Mesendoderm (in vitro differentiated cells): ENCODE data around the gene LRSAM1.

Experiments used
- DNase-seq: peaks from one replicate; pipeline ENCODE4 v3.0.0; 2013
- H2AK5ac ChIP-seq: 2 replicates; pipeline ENCODE4 v1.6.1; 2013; ENCODE audit warnings: low read length, inconsistent platforms
- H2BK120ac ChIP-seq: 2 replicates; pipeline ENCODE4 v1.6.1; 2013; ENCODE audit warnings: low read depth, mild to moderate bottlenecking, low read length, moderate library complexity, mixed read lengths
- H2BK15ac ChIP-seq: replicated peaks from 2 replicates; pipeline ENCODE4 v1.6.1; 2013; ENCODE audit warnings: low read depth, mild to moderate bottlenecking, moderate library complexity
- H2BK5ac ChIP-seq: 2 replicates; pipeline ENCODE4 v1.6.1; 2013; ENCODE audit warnings: low read length, inconsistent platforms
- H3K18ac ChIP-seq: 2 replicates; pipeline ENCODE4 v1.6.1; 2013; ENCODE audit warnings: mild to moderate bottlenecking, low read length, mixed read lengths
- H3K23ac ChIP-seq: one replicate; pipeline ENCODE4 v1.6.1; 2013; ENCODE audit warnings: low read length
- H3K27ac ChIP-seq: 2 replicates; pipeline ENCODE4 v1.5.1; 2013; ENCODE audit warnings: low read depth, mild to moderate bottlenecking, inconsistent platforms, low read length, moderate library complexity
- H3K27me3 ChIP-seq: 2 replicates; pipeline ENCODE4 v1.6.1; 2013; ENCODE audit warnings: low read length, control low read depth, mild to moderate bottlenecking, inconsistent platforms; ENCODE audit not compliant: insufficient read depth, poor library complexity
- H3K36me3 ChIP-seq: 2 replicates; pipeline ENCODE4 v1.6.1; 2013; ENCODE audit warnings: low read length, inconsistent platforms; ENCODE audit not compliant: control insufficient read depth, insufficient read depth
- H3K4ac ChIP-seq: one replicate; pipeline ENCODE4 v1.6.1; 2013; ENCODE audit warnings: low read depth, mild to moderate bottlenecking, low read length, moderate library complexity
- H3K4me1 ChIP-seq: 2 replicates; pipeline ENCODE4 v1.6.1; 2013; ENCODE audit warnings: low read depth, low read length, inconsistent platforms; ENCODE audit not compliant: control insufficient read depth
- H3K4me2 ChIP-seq: 2 replicates; pipeline ENCODE4 v1.6.1; 2013; ENCODE audit warnings: low read length
- H3K4me3 ChIP-seq: 2 replicates; pipeline ENCODE4 v1.5.1; 2013; ENCODE audit warnings: mild to moderate bottlenecking, low read length
- H3K56ac ChIP-seq: one replicate; pipeline ENCODE4 v1.6.1; 2013; ENCODE audit warnings: low read length
- H3K79me1 ChIP-seq: 2 replicates; pipeline ENCODE4 v1.6.1; 2013; ENCODE audit warnings: low read length, inconsistent platforms
- H3K79me2 ChIP-seq: 2 replicates; pipeline ENCODE4 v1.6.1; 2013; ENCODE audit warnings: mild to moderate bottlenecking, low read length; ENCODE audit not compliant: control insufficient read depth, insufficient read depth
- H3K9ac ChIP-seq: 2 replicates; pipeline ENCODE4 v1.6.1; 2013; ENCODE audit warnings: low read length, inconsistent platforms
- H4K5ac ChIP-seq: one replicate; pipeline ENCODE4 v1.6.1; 2013; ENCODE audit warnings: low read length
- H4K8ac ChIP-seq: one replicate; pipeline ENCODE4 v1.6.1; 2013; ENCODE audit warnings: low read depth, mild to moderate bottlenecking, control low read depth, low read length, moderate library complexity
- WGBS: extraction: QIAGEN DNeasy Blood & Tissue Kit; methylation state at CpG from one replicate; pipeline ENCODE4 v1.1.7; 2013; ENCODE audit warnings: low lambda C conversion rate, missing lambda C conversion rate; ENCODE audit not compliant: insufficient coverage; ENCODE audit errors: extremely low coverage; 5-methylcytosine and 5-hydroxymethylcytosine counted together

LRSAM1 gene

DNA sequence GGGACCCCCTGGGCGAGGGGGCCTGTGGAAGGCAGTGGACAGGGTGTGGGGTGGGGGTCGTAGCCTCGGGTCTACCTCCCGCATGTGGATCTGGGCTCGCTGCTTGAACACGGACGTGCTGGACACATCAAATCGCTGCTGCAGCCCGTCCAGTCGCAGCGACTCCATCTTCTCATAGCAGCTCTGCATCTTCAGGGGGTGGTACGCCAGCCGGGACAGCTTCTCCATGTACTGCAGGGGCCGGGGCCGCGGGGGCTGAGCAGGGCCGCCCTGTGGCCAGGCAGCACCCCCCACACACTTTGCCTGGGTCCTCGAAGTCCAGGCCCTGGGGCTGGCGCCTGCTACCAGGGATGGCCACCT is 57.6 kb downstream of the LRSAM1 start:
- Histone ChIP-seq H3K36me3 (peaks cover 2% of the 10 kb centered on the region), H3K4ac (no peak overlapping the region), H3K9ac (no peak overlapping the region), H3K4me1 (no peaks in the 10 kb centered on the region), H2BK15ac (no peak overlapping the region), H2AK5ac (no peak overlapping the region), H3K18ac (no peak overlapping the region), H3K4me2 (no peak overlapping the region), H3K4me3 (no peak overlapping the region), H3K23ac (no peak overlapping the region), H4K8ac (no peak overlapping the region), H2BK5ac (no peak overlapping the region), H3K79me2 (no peaks in the 10 kb centered on the region), H3K27ac (no peak overlapping the region), H2BK120ac (no peak overlapping the region), H3K27me3 (no peaks in the 10 kb centered on the region), H3K56ac (no peak overlapping the region), H3K79me1 (no peaks in the 10 kb centered on the region), H4K5ac (no peak overlapping the region)
- no CpG with 5 or more reads among the region's 19 CpGs for WGBS
- DNase-seq, result no peak

DNA sequence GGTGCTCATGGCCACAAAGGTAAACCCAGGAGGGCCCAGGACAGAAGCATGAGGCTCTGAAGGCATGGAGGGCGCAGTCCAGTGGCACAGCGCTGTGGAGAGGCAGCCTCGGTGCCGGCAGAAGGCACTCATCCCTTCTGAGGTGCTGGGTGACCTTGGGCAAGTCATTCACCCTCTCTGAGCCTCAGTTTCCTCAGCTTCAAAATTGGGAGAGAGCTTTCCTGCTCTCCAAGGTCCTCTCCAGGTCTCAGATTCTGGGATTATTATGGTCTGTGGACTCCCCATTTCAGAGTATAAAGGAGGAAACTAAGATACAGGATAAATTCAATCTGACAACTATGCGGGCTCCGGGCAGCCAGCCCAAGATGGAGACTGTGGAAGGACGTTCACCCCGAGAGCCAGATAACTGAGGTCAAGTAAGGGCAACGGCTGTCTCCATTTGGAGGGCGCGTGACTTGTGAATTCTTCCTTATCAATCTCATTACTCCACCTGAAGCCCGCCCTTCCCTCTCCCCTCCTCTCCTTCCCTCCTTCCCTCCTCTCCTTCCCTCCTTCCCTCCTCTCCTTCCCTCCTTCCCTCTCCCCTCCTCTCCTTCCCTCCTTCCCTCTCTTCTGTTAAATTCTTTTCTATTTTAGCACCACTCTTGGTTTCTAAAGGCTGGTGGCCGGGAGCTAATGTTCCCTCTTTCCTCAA is 58.1 kb downstream of the LRSAM1 start:
- Histone ChIP-seq H3K4me3 (no peak overlapping the region), H2BK5ac (no peak overlapping the region), H3K56ac (no peak overlapping the region), H3K79me2 (no peaks in the 10 kb centered on the region), H3K27ac (no peak overlapping the region), H3K4ac (no peak overlapping the region), H3K9ac (no peak overlapping the region), H3K4me1 (no peaks in the 10 kb centered on the region), H3K36me3 (peaks cover 2% of the 10 kb centered on the region), H3K27me3 (no peaks in the 10 kb centered on the region), H3K23ac (no peak overlapping the region), H4K5ac (no peak overlapping the region), H2AK5ac (no peak overlapping the region), H3K79me1 (no peaks in the 10 kb centered on the region), H4K8ac (no peak overlapping the region), H2BK120ac (no peak overlapping the region), H2BK15ac (no peak overlapping the region), H3K4me2 (no peak overlapping the region), H3K18ac (no peak overlapping the region)
- WGBS, result no CpG with 5 or more reads among the region's 13 CpGs
- DNase-seq, result no peak

GRCh38 chr9:127509955-127510299 is 58.6 kb downstream of the LRSAM1 start:
- H4K8ac ChIP-seq, result no peak overlapping the region
- H3K36me3 ChIP-seq, result peaks cover 2% of the 10 kb centered on the region
- H3K9ac ChIP-seq, result no peak overlapping the region

GRCh38 chr9:127514468-127514867 is 63.2 kb downstream of the LRSAM1 start:
- no peak overlapping the region for H2BK120ac ChIP-seq
- H3K79me2 ChIP-seq, result no peaks in the 10 kb centered on the region
- no peak overlapping the region for H3K18ac ChIP-seq
- no peak overlapping the region for H2AK5ac ChIP-seq
- H3K4me1 ChIP-seq, result no peaks in the 10 kb centered on the region
- no peaks in the 10 kb centered on the region for H3K27me3 ChIP-seq
- no peak overlapping the region for H3K4me3 ChIP-seq
- H3K4me2 ChIP-seq, result no peak overlapping the region
- no peak overlapping the region for H4K5ac ChIP-seq
- H3K79me1 ChIP-seq, result no peaks in the 10 kb centered on the region
- peaks cover 6% of the 10 kb centered on the region for H3K36me3 ChIP-seq
- no peak overlapping the region for H3K23ac ChIP-seq
- no peak overlapping the region for H4K8ac ChIP-seq
- H3K9ac ChIP-seq, result no peak overlapping the region
- no CpG with 5 or more reads among the region's 2 CpGs for WGBS
- H3K4ac ChIP-seq, result no peak overlapping the region
- no peak overlapping the region for H3K56ac ChIP-seq
- no peak for DNase-seq
- no peak overlapping the region for H2BK15ac ChIP-seq
- H2BK5ac ChIP-seq, result no peak overlapping the region
- no peak overlapping the region for H3K27ac ChIP-seq

More at GRCh38 chr9:127509955-127510299, 58.6 kb downstream of the LRSAM1 start:
- H2BK5ac ChIP-seq, result no peak overlapping the region
- no peaks in the 10 kb centered on the region for H3K27me3 ChIP-seq
- DNase-seq, result no peak
- H3K18ac ChIP-seq, result no peak overlapping the region
- H3K4me2 ChIP-seq, result no peak overlapping the region
- H2BK15ac ChIP-seq, result no peak overlapping the region
- no peak overlapping the region for H3K4ac ChIP-seq
- H2BK120ac ChIP-seq, result no peak overlapping the region
- no peak overlapping the region for H3K27ac ChIP-seq
- H3K4me1 ChIP-seq, result no peaks in the 10 kb centered on the region
- no peak overlapping the region for H4K5ac ChIP-seq
- no CpG with 5 or more reads among the region's 15 CpGs for WGBS
- no peak overlapping the region for H3K23ac ChIP-seq
- H3K4me3 ChIP-seq, result no peak overlapping the region
- H3K79me2 ChIP-seq, result no peaks in the 10 kb centered on the region
- H3K56ac ChIP-seq, result no peak overlapping the region
- no peaks in the 10 kb centered on the region for H3K79me1 ChIP-seq
- no peak overlapping the region for H2AK5ac ChIP-seq

DNA sequence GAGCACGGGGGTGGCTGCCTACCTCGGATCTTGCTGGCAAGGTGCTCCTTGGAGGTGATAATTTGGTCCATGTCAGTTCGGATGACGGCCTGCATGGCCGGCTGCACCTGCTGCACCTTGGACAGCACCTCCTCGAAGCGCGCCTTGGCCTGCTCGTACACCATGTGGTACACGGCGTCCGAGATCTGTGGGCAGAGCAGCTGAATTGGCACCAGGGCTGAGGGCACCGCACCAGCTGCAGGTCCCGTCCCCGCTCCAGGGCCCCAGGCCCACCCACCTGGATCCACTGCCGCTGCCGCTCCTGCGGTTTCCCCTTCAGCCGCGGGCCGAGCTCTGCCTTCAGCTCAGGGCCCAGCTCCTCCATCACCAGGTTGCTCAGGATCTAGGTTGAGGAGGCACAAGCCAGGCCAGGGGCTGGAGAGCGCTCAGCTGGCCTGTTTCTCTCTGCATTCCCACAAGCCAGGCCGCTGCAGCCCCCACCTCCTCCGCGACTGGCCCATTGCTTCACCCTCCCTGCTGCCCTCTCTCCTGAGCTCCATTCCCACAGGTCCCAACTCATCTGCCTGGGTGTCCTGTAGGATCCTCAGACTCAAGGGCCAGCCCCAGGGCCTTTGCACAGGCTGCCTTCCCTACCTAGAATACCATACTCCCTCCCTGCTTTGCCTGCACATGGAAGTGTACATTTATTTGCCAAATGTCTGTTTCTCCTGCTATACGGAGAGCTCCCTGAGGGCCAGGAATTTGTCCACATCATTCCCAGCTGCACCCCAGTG is 65.7 kb downstream of the LRSAM1 start:
- Histone ChIP-seq H3K4me2 (no peak overlapping the region), H2BK15ac (no peak overlapping the region), H3K4me1 (no peaks in the 10 kb centered on the region), H3K23ac (no peak overlapping the region), H3K79me1 (no peaks in the 10 kb centered on the region), H2BK5ac (no peak overlapping the region), H3K27me3 (no peaks in the 10 kb centered on the region), H3K4ac (no peak overlapping the region), H3K27ac (no peak overlapping the region), H3K18ac (no peak overlapping the region), H3K4me3 (no peak overlapping the region), H4K8ac (no peak overlapping the region), H3K79me2 (no peaks in the 10 kb centered on the region), H3K36me3 (peaks cover 6% of the 10 kb centered on the region), H3K9ac (no peak overlapping the region), H3K56ac (no peak overlapping the region), H2AK5ac (no peak overlapping the region), H2BK120ac (no peak overlapping the region), H4K5ac (no peak overlapping the region)
- no peak for DNase-seq
- no CpG with 5 or more reads among the region's 26 CpGs for WGBS
